GM19025 (cell line): ENCODE measurements around the gene KIFAP3.
"Not testable (repeated sequence)": the region's sequence is repeated elsewhere in the genome, so short reads cannot be mapped to it uniquely, and the experiment has no call there.

ENCODE experiments used
- ATAC-seq: cut with Tn5 transposase; IDR thresholded peaks from one replicate; pipeline ENCODE4 v1.9.1; 2021; ENCODE audit warnings: mild to moderate bottlenecking, low read depth, moderate library complexity; ENCODE audit not compliant: unreplicated experiment

Gene KIFAP3

DNA sequence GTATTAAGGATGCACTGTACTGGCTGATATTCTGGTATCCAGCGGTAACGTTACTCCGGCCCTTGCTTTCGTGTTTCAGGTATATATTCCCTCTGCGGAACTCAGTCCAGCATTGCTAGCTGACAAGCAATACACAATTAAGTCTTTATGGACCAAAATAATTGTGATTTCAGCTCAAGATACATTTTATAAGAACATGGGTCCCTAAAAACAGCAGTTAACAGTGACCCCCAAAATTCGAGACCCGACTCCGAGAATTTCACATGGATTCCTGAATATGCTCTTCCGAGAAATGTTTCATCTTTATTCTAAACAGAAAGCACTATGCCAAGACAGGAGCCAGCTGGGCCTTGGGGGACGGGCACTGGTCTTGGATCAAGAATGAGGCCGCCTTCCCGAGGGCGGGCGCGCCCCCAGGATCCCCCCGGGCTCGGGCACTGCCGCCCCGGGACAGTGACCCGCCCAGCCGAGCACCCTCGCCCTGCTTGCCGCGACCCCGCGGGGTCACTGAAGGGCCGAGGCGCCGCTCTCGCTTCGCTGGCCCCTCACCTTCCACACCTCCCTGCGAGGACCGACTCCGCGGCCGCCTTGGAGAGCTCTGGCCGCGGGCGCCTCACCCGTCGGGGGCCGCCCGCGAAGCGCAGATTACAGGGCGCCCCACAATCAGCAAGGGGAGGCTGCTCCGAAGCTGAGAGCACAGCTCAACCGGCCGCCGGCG, 181.4 kb downstream of the KIFAP3 start:
- ATAC-seq: peak; percentile 21

DNA sequence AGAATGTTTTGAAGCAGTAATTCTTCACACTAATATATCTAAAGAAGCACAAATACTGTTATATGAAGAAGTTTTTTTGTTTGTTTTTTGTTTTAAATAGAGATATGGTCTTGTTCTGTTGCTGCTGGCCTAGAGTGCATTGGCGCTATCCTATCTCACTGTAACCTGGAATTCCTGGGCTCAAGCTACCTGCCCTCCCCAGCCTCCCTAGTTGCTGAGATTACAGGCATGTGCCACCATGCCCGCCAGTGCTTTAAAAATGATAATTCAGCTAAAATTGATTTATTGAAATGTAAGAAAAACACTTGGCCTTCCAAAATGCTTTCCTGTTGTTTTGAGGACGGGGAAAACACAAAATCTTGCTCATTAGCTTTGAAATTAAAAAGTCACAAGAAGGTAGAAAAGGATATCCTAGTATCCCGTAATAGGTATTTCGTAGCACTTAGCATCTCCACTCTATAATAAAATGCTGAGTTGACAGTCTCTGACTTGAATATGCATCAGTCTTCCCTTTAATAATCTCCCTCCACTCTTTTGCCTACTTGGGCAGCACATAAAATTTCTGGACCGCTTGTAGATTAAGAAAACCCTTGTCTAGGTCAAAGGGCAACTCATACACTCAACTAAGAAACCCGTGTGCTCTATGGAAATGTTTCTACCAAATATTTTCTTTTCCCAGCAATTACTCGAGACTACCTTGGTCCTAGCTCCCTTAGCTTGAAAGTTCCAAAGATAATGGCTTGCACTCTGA, 182.1 kb downstream of the KIFAP3 start:
- ATAC-seq: no peak

DNA sequence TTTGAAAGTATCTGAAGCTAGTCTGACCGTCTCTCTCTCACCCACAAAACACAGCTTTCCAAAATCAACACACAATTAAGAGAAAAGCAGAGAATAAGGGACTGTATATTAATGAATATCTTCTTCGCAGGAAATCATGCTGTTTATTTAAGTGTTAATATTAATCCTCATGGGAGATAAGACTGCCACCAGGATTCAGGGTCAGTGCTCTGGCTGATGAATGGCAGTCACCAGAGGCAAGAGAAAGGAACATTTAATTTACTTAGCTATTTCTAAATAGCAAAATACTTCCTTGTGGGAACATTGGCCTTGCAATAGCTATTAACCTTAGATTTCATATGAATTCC, 183.0 kb downstream of the KIFAP3 start:
- ATAC-seq: no peak

DNA sequence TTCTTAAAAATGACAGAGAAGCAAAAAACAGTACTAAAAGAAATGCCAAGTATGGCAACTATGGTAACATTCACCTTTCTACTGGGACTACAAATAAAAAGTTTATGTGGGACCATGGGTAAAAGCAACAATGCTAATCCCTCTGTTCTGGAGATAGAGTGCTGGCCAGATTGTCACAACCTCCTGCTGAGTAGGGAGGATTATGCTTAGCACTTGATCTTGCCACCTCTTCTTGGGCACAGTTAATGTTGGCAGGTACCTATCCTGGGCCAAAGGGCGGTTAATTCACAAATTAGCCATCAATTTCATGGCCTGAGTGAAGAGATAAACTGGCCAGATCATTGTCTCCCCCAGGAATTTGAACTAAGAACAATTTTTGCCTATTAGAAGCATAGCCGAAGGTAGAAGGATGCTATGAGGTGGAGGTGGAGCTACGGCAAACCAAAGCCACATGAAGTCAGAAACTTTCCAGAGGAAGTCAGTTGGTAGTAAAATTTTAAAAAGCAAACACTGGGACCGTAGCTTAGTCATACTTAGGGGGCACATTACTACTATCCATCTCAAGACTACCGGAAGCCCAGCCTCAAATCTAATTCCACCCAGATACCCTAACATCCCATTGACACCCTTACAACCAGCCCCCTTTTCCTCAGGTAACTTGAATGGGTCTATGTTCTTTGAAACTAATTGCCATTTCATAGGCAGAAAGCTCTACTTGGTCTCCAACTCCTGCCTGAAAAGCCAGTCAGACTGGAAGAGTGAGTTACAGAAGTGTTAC, 183.5 kb downstream of the KIFAP3 start:
- no peak for ATAC-seq

DNA sequence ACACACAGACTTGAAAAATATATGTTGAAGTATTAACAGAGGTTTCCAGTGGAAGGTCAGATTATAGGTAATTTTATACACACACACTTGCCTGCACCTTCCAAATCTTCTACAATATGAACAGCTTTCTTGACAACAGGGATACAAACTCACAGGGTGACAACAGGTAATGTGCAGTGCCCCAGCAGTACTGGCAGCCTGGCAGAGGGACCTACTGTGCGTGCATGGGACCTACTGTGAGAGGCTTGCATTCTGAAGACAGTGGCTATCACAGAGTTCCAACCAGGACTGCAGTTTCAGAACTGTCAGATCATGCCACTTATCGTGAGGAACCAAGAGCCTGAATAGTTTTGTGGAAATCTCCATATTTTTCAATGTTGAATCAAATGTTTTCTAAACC, 184.6 kb downstream of the KIFAP3 start:
- ATAC-seq: no peak

DNA sequence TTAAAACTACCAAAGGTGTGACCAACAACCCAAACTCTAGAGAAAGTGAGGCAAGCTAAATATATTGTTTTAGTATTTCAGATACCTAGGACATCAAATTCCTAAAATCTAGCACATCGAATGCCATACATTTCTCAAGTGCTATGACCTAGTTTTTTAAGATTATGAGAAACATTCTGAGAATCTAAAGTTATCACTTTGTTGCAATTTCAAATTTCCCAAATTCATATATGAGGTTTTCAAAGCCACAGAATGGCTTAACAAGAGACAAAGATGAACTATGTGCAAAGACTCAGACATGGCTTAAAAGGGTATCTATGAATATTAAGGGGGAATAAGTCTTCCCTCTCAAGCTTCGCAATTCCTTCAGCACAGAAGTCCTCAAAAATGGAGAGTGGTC, 187.6 kb downstream of the KIFAP3 start:
- no peak for ATAC-seq

DNA sequence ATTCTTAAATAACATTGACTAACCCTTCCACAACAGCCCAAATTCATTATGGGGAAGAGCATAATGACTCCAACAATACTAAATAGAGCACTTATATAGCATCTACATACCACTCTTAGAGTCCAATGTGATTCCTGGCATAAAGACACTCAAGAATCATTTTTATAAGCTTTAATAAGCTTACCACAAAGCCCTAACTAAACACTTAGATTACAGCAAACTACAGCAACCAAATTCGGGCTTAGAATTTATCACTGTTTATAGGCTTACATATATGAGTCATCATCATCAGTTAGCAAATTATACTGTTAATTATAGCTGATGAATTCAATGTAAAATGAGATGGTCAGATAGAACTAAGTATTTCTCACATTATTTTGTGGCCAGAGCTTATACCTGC, 188.1 kb downstream of the KIFAP3 start:
- no peak for ATAC-seq

DNA sequence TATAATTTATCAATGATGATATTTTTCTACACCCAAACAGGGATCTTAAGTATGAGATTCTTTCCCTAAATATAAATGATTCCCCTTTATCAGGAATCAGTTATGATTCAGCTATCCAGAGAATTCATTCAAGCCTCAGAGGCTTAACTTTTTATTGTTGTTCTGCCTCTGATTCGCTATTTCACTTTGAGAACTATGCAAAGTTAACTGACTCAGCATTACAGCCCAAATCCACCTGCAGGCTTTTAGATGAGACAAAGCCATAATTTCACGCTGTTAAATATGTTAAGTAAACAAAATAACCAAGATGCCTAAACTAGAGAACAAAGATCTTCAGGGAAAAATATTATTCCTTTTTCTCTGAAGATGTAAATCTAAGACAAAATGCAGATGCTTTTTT, 189.3 kb downstream of the KIFAP3 start:
- no peak for ATAC-seq

DNA sequence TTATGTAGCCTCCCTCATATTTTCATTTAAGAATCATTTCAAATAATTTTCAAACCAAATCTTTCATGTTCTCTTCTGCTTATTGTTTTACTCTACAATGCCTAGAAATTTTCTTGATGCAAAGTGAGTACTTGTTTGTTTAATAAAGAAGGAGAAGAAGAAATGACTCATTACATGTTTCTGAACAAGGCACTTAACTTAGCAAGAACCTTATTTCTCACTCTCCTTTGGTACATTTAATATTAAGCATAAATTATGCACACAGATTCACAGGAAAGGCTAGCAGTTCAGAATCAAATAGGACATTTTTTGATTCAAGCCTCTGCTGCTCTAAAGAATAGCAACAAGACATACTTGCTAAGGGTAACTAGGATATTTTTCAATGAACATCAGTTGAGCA, 189.9 kb downstream of the KIFAP3 start:
- no peak for ATAC-seq

DNA sequence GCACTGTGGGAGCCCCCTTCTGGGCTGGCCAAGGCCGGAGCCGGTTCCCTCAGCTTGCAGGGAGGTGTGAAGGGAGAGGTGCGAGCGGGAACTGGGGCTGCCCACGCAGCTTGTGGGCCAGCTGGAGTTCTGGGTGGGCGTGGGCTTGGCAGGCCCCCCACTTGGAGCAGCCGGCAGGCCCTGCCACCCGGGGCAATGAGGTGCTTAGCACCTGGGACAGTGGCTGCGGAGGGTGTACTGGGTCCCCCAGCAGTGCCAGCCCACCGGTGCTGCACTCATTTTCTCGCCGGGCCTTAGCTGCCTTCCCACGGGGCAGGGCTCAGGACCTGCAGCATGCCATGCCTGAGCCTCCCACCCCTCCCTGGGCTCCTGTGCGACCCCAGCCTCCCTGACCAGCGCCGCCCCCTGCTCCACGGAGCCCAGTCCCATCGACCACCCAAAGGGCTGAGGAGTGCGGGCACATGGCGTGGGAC, 192.4 kb downstream of the KIFAP3 start:
- no peak for ATAC-seq

DNA sequence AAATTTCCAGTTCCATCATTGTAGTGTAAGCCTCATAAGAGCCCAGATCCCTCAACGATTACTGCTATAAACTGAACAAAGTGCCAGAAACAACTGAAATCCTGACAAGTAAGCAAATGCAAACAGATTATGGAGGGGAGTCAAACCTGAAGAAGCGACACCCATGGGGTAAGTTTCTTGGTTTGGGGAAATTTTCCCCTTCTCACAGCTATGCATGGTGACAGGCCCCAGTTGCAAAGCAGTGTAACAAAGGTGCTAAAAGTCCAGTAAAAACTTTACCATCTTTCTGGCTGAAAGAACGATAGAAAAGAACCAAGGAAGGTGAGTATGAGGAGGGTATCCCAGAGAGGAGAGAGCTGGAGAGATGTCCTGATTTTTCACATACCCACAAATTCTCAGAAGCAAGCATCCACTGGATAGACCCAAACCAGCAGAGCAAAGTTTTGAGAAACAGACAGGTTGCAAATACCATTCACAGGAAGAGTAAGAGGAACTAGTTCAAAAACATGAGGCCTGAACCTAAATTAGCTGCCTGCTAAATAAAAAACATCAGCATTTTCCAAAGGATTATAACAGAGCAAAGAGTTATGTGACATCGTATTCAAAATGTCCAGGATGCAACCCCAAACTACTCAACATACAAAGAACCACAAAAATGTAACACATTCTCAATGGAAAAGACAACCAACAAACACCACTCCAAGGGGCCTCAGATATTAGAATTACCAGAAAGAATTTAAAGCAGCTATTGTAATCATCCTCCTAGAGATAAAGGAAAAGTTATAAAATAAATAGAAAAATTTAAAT, 195.3 kb downstream of the KIFAP3 start:
- ATAC-seq: no peak

DNA sequence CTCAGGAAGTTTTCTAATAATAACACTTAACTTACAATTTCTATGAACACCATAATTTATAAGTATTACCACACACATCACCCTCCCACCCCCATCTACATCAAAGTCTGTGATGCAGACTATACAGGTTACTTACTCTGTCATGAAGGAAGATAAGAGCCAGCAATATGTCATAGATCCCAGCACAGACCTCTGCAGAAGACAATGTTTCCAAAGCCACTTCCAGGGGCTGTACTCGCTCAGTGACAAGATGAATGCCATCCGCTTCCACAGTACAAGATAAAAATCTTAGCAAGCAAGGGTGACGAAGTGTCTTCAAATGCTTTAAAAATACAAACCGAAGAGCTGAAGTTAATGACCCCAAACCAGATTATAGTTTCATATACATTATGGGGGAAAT, 196.0 kb downstream of the KIFAP3 start:
- no peak for ATAC-seq

DNA sequence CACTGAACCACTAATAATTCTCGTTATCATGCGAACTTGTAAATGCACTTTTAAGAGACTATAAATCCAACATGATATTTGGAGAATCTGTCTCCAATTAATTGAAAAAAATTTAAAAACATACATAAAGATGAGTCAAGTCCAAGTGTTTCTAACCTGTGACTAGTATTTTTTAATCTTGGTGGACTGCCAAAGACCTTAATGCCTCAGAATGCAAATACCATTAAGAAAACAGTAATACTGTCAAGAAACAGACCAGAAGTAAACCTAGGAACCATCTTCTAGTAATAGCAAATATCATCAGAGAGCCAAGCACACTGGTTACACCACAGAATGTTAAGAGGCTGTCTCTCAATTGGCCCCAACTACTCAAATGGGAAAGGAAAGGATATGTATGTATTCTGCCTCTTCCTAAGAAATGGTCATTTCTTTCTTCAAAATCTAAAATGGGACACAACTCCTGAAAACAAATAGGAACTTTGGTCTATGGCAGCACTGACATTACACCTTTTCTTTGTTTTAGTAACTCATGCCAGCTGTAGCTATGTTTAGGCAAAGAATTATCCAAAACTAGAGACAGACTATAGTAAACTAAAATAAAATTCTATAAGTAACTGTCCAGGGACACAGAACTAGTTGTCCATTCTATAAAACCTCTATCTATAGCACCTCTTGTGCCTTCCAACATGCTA, 196.5 kb downstream of the KIFAP3 start:
- no peak for ATAC-seq

DNA sequence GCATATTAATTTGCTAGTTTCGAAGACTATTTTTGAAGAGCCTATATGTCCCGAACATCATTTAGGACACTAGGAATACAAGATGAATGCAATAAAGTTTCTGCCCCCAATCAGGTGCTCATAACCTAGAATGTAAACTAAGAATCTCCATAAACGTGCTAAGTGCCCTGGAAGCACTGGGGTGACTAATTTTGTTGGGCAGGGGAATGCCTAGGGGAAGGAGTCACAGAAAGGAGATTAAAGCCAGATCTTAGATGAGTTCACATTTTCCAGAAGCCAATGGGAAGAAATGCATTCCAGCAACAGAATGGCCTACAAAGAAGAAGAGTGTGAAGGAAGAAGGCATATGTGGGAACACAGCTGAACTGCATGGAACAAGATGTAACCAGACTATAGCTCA, 200.3 kb downstream of the KIFAP3 start:
- no peak for ATAC-seq

DNA sequence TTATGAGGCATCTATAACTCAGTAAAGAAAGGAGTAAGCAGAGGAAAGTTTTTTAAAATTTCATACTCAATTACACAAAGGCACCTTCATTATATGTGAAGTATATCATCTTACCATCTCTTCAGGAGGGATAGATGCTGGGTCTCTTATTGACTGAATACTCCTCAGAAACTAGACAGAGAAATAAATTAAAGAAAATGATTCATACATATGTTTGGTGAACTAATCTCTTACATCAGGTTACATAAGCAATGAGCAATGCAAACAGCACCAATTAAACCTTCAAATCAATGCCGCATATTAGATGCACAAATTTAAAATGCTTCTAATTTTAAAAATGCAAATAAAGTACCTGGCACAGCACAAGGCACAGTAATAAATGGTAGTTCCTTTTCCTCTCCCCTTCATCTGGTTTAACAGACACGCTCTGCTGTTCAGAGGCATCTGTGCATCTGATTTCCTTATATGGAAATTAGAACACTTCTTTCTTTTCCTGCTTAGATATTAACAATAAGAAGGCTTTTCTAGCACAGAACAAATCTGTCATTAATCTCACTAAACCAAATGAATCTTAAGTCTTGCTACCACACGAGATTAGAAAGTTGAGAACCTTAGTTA, 200.8 kb downstream of the KIFAP3 start:
- ATAC-seq: no peak

DNA sequence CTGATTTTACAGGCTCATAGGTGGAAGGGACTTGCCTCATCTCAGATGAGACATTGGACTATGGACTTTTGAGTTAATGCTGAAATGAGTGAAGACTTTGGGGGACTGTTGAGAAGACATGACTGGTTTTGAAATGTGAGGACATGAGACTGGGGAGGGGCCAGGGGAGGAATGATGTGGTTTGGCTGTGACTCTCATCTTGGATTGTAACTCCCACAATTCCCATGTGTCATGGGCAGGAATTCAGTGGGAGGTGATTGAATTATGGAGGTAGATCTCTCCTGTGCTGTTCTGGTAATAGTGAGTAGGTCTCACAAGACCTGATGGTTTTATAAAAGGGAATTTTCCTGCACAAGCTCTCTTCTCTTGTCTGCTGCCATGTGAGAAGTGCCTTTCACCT, 201.6 kb downstream of the KIFAP3 start:
- ATAC-seq: no peak

DNA sequence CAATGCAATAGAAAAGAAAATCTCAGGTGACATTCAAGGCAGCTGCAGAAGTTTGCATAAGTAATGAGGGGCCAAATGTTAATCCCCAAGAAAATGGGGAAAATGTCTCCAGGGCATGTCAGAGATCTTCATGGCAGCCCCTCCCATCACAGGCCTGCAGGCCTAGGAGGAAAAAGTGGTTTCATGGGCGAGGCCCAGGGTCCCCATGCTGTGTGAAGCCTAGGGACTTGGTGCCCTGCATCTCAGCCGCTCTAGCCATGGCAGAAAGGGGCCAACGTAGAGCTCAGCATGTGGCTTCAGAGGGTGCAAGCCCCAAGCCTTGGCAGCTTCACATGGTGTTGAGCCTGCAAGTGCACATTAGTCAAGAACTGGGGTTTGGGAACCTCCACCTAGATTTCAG, 202.5 kb downstream of the KIFAP3 start:
- ATAC-seq: not testable (repeated sequence)
